HL-60/S4 (cell line): ENCODE data around the gene SDCCAG8.

Experiments
- in situ Hi-C: fragments of 300-500 bp; cut with MboI; formaldehyde crosslinking; loops from 2 replicates; pipeline ENCODE4 v1.14.3; 2022; ENCODE audit warnings: low sequenced_read_pairs

SDCCAG8 gene

GRCh38 chr1:243378669-243379068 is 122.8 kb downstream of the SDCCAG8 start:
- in situ Hi-C loops: no loop called here

- in situ Hi-C loops: no loop called here
These were observed 123.4 kb downstream of the SDCCAG8 start for GRCh38 chr1:243379208-243379607.

- in situ Hi-C loops: no loop called here
These were observed 123.9 kb downstream of the SDCCAG8 start for GRCh38 chr1:243379706-243380105.

GRCh38 chr1:243388276-243388675 is 132.4 kb downstream of the SDCCAG8 start:
- in situ Hi-C loops: no loop called here

- in situ Hi-C loops: no loop called here
These were observed 134.4 kb downstream of the SDCCAG8 start for GRCh38 chr1:243390162-243390791.

- in situ Hi-C loops: no loop called here
These were observed 135.5 kb downstream of the SDCCAG8 start for GRCh38 chr1:243391355-243391754.

GRCh38 chr1:243393096-243393495 is 137.3 kb downstream of the SDCCAG8 start:
- in situ Hi-C loops: no loop called here

- in situ Hi-C loops: no loop called here
These were observed 138.2 kb downstream of the SDCCAG8 start for GRCh38 chr1:243394066-243394465.

- in situ Hi-C loops: no loop called here
These were observed 139.0 kb downstream of the SDCCAG8 start for GRCh38 chr1:243394601-243395464.

GRCh38 chr1:243396424-243396823 is 140.6 kb downstream of the SDCCAG8 start:
- in situ Hi-C loops: no loop called here

GRCh38 chr1:243396876-243397275 is 141.0 kb downstream of the SDCCAG8 start:
- in situ Hi-C loops: no loop called here

- in situ Hi-C loops: no loop called here
These were observed 141.9 kb downstream of the SDCCAG8 start for GRCh38 chr1:243397613-243398321.

- in situ Hi-C loops: no loop called here
These were observed 143.8 kb downstream of the SDCCAG8 start for GRCh38 chr1:243399561-243400155.

- in situ Hi-C loops: no loop called here
These were observed 147.0 kb downstream of the SDCCAG8 start for GRCh38 chr1:243402868-243403267.

- in situ Hi-C loops: no loop called here
These were observed 150.6 kb downstream of the SDCCAG8 start for GRCh38 chr1:243406424-243406823.

- in situ Hi-C loops: no loop called here
These were observed 151.6 kb downstream of the SDCCAG8 start for GRCh38 chr1:243407284-243408018.

- in situ Hi-C loops: no loop called here
These were observed 152.6 kb downstream of the SDCCAG8 start for GRCh38 chr1:243408479-243408878.

- in situ Hi-C loops: no loop called here
These were observed 153.4 kb downstream of the SDCCAG8 start for GRCh38 chr1:243409284-243409683.

GRCh38 chr1:243411472-243411871 is 155.6 kb downstream of the SDCCAG8 start:
- in situ Hi-C loops: no loop called here

GRCh38 chr1:243413431-243414151 is 157.8 kb downstream of the SDCCAG8 start:
- in situ Hi-C loops: no loop called here
